ENCODE measurements around the gene TMEM179.

DNA sequence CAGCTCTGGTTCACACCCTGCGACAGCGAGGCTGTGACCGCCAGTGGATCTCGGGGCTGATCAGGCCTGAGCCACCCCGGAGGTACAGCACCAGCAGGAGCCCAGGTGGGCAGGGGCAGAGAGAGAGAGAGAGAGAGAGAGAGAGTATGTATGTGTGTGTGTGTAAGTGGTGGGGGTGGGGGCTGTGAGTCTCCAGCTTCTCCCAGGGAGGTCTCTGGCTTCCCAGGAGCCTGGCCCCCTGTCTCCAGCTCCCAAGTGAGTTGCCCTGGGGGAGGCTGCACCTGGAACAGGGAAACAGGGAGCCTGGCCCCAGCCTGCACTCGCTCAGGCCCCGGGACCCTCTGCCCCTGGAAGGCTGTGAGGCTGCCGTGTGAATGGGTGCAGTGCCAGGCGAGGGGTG lies 23.1 kb downstream of the TMEM179 start:
- TF ChIP-seq POLR2A (IDR thresholded peaks at IDR 0.05; ENCODE audit: control extremely low read depth in 1 of 2, low read depth in 2 of 2, low read length in 2 of 2) (no peak), RAD21 (IDR thresholded peaks at IDR 0.05 in 1 of 2, conservative IDR thresholded peaks at IDR 0.05 in 1 of 2; ENCODE audit: low read depth in 2 of 2, low read length in 2 of 2) (no peak), JUND (IDR thresholded peaks at IDR 0.05; ENCODE audit: low read length) (no peak), CBX8 (IDR thresholded peaks at IDR 0.05; ENCODE audit: borderline replicate concordance, low read depth, low read length) (no peak), POU5F1 (IDR thresholded peaks at IDR 0.05; ENCODE audit: low read depth, low read length) (no peak), POLR2AphosphoS5 (IDR thresholded peaks at IDR 0.05; ENCODE audit: low read depth, low read length) (no peak), TCF12 (IDR thresholded peaks at IDR 0.05; ENCODE audit: low read depth, low read length) (no peak), EGR1 (IDR thresholded peaks at IDR 0.05; ENCODE audit: borderline replicate concordance, low read depth, low read length) (no peak)
- TF ChIP-seq, protein P1, sequence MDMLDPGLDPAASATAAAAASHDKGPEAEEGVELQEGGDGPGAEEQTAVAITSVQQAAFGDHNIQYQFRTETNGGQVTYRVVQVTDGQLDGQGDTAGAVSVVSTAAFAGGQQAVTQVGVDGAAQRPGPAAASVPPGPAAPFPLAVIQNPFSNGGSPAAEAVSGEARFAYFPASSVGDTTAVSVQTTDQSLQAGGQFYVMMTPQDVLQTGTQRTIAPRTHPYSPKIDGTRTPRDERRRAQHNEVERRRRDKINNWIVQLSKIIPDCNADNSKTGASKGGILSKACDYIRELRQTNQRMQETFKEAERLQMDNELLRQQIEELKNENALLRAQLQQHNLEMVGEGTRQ (IDR thresholded peaks at IDR 0.05; ENCODE audit: low read length), result no peak

Data from H1 (cell line).